DMS114 treated with DMSO at 0.1 percent for 48 hours (cell line): ENCODE measurements around the gene NDOR1.

Experiments used
- DNase-seq: peaks from one replicate; lab custom pipeline; 2025; ENCODE audit not compliant: unreplicated experiment; lab: John Stamatoyannopoulos, UW

NDOR1 gene

DNA sequence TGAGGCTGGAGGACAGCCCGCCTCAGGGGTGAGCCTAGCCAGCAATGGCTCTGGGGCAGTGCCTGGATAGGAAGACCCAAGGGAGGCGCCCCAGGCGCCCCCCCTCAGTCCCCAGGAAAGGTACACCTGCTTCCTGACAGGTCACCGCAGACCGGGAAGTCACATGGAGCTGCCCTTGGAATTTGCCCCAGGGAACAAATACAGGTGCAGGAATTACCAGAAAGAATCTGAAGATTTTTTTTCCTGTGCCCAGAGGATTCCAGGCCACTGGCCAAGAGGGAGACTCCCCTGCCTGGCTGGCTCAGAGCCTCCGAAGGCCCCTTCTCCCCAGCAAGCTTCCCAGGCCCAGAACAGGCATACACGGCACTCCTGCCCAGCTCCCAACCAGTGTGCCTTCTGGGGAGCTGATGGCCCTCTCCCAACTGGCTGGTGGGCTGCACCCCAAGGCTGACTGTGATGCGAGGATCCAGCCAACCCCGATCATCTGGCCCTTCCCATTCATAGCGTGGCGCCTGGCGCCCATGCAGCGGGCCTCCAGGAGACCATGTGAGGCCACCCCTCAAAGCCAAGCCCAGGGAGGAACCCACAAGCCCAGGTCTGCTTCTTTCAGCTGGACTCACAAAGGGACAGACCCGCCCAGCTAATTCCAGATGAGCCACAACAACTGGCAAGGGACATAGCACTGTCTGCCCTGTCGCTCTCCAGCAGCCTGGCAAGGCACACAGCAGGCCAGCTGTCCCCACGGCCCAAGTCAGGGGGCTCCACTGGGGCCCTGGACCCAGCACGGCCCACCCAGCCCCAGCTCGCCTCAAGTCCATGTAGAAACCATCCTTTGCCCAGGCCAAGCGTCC, 7.2 kb upstream of the NDOR1 start:
- no peak for DNase-seq

DNA sequence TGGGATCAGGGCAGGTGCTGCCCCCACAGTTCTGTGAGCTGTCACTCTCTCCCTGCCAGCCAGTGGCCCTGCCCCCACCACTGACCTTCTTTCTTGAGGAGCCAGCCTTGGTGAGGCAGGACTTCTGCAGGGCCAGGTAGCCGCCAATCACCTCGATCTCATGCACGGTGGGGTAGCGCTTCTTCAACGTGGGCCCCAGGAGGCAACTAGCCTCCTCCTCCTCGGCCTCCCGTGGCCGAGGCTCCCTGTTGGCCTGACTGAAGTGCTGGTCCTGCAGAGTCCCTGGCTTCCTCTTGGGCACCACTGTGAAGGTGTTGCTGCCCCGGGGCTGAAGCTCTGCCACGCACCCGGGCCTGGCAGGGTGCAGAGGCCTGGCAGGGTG, 6.6 kb upstream of the NDOR1 start:
- DNase-seq, result no peak

DNA sequence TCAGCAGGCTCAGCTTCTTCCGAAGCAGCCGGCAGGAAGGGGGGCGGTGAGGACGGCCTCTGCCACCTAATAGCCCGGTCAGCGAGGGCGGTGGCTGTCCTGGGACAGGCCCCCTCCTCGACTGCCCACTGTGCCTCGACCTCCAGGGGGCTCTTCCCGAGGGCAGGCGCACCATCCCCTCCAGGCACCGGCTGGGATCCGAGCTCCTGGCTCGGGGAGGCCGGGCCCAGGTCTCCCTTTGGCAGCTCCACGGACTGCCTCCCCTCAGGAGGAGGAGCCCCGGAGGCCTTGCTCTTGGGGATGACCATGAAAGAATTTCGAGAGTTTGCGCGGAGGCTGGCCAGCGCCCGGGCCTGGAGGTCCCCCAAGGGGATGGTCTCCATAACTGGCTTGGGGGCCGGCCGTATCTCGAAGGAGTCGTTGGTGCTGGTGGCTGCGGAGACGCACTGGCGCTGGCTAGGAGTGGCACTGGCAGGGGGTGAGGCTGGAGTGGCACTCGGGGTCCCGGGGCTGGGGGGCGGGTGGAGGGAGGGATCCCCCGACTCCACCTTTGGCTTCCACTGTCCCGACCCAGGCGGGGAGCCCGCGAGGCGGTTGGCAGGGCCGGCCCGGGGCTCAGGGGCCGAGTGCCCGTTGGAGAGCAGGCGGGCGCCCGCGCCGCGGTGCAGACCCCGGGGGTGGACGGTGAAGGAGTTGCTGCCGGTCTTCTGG, 5.9 kb upstream of the NDOR1 start:
- DNase-seq, result no peak

DNA sequence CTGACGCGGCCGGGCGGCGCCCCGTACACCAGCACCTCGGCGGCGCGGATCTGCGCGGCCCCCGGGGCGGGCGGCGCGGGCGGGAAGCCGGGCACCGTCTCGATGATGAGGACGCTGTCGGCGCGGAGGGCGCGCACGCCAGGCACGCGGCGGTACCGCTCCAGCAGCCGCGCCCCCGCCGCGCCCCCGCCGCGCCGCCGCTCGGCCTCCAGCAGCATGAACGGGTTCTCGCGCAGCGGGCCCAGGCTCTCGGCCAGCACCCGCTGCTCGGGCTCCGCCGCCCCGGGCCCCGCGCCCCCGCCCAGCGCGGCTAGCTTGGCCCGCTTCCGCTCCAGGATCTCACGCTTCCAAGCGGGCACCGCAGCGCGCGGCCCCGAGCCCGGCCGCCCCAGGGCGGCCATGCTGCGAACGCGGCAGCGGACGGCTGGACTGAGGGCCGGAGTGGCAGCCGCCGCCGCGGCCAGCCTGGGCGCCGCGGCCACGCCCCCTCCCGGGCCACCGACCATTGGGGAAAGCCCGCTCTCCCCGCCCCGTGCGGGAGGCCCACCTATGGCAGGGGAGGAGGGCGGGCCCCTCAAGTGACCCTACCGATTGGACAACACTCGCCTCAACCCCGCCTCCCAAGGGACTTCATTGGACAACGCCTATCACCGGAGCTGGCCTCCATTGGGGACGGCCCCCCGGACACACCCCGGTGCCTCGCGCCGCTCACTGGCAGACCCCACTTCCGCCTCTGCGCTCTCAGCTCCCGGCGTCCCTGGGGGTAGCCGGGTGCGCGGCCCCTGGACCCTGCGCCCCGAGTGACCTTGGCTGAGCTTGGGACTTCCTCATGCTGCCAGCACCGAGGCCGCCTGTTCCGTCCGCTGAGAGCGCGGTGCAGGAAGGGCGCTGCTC, 4.9 kb upstream of the NDOR1 start, which contains the start of gene TPRN:
Gene TPRN (minus strand): TSS at position 431 of the 894 bp plus-strand sequence. CDS start 30 bp downstream, at position 401.
- peak; percentile 92 for DNase-seq

DNA sequence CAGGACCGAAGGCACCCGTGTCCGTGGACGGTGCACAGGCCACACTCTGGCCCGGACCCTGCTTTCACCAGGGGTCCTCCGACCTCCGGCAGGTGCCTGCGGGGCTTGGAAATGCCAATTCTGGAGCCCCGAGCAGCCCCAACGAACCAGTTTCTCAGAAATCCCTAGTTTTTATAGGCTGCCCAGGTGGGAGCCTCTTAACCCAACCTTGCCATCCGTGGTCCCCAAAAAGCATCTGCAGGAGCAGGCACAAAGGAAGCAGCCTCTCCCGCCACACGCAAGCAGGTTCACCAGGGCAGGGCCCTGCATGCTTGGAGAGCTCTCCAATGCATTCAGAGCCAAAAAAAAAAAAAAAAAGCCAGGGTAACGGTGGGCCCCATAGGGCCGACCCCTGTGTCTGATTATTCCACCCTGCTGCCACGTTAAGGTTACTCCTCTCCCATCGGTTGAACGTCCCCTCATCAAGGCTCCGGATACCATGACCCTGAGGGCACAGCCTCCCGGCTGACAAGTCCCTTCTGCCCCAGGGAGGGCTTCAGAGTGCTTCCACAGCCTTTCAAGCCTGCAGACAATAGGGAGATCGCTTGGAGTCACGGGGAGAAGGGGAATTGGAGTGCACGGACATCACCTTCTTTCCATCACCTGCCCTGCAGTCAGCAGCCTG, 4.2 kb upstream of the NDOR1 start:
- no peak for DNase-seq

DNA sequence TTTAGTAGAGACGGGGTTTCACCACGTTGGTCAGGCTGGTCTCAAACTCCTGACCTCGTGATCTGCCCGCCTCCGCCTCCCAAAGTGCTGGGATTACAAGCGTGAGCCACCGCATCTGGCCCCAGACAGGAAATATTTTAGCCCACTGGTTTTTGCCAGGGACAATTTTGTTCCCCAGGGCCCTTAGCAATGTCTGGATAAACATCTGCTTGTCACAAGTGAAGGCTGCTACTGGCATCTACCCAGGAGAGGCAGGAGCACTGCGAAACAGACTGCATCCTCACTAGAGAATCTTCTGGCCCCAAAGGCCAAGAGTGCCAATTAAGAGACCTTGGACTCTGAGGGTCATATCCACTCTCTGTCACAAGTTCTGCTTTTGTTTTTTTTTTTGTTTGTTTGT, 2.5 kb upstream of the NDOR1 start:
- no peak for DNase-seq

DNA sequence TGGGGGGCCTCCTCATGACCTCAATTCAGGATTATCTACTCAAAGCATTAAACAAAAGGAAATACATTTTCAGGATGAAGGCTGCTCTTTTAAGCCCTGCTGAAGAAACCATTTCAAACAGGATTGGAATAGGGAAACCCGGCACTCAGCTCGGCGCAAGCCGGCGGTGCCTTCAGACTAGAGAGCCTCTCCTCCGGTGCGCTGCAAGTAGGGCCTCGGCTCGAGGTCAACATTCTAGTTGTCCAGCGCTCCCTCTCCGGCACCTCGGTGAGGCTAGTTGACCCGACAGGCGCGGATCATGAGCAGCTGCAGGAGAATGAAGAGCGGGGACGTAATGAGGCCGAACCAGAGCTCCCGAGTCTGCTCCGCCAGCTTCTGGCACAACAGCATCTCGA, 772 bp upstream of the NDOR1 start:
- no peak for DNase-seq

DNA sequence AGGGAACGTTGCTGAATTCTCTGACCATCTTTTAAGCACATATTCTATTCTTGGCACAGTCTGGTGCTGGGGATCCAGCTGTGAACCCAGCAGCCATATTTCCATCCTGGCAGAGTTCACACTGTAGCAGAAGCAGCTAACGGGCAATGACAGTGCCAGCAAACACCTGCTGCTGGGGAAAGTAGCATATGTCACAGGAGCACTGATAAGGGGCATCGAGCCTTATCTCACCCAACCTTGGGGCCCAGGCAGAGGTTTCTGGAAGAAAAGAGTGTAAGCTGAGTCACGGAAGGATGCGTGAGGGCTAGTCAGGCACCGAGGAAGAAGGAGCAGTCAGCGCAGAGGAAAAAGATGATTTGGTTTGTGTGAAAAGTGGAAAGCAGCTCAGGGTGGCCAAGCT, 1.1 kb downstream of the NDOR1 start:
- no peak for DNase-seq

DNA sequence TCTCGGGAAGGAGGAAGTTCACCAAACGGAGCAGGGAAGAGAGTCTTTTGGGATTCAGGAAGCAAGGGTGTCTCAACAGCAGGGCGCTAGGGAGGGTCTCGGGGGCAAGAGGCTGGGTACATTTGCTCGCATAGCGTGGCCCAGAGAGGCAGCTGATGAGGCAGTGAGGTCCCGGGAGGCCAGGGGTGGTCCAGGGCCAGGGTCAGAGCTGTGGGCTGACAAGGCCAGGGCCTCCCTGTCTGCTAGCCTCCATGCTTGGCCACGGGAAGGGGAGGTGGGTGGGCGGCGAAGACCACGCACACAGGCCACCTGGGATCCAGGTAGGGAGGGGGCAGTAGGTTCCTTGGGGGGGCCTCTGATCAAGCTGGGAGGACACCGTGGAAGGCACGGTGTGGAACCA, 6.0 kb downstream of the NDOR1 start:
- no peak for DNase-seq

DNA sequence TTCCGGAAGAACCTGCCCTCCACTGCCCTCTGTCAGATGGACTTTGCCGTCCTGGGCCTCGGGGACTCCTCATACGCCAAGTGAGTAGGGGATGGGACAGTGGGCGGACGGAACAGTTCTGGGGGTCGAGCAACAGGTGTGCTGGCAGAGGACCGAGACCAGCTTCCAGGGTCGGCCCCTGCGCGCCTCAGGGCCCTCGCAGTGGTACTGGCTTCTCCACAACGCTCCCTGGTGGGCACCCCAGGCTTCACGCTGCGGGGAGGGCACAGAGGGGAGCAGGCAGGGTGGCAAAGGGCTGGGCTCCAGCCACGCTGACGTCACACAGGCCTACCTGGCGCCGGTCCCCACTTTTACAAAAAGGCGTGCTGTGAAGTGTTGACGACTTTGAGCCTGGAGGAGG, 7.0 kb downstream of the NDOR1 start:
- no peak for DNase-seq

DNA sequence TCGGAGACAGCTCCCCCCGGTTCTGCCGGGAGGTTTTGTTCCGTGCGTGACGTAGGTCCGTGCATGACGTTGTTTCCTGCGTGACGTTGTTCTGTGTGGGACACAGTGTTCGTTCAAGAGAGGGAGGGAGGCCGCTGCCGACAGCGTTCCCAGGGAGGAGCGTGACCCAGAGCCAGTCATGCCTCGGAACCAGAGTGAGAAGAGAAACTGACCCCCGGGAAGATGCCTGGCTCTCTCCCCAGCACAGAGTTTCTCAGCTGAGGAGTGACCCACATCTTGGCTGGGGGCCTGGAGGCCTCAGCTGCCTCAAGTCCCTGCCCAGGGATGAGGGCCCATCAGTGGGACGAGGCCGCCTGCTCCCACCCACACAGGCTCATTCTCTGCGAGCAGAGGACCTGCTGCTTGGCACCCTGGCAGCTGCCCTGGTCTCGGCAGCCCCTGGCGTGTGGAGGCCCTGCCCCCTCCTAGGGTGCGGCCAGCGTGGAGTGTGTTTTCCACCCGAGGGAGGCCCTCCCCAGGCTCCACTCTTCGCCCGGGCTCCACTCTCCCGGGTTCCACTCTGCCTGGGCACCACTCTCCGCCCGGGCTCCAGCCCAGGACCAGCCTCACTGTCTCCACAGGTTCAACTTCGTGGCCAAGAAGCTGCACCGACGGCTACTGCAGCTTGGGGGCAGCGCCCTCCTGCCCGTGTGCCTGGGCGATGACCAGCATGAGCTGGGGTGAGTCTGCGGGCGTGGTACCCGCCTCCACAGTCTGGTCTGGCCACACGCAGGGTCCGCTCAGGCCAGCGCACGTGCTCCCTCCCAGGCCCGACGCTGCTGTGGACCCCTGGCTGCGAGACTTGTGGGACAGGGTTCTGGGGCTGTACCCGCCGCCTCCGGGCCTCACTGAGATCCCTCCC, 7.9 kb downstream of the NDOR1 start:
- DNase-seq, result no peak

DNA sequence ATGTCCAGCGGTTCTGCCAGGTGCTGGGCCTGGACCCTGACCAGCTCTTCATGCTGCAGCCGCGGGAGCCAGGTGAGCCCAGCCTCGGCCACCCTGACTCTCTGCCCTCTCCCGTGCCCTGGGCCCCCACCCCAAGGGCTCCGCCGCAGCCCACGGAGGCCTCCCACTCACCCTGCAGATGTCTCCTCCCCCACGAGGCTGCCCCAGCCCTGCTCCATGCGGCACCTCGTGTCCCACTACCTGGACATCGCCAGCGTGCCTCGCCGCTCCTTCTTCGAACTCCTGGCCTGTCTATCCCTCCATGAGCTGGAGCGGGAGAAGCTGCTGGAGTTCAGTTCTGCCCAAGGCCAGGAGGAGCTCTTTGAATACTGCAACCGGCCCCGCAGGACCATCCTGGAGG, 9.1 kb downstream of the NDOR1 start:
- DNase-seq, result no peak

DNA sequence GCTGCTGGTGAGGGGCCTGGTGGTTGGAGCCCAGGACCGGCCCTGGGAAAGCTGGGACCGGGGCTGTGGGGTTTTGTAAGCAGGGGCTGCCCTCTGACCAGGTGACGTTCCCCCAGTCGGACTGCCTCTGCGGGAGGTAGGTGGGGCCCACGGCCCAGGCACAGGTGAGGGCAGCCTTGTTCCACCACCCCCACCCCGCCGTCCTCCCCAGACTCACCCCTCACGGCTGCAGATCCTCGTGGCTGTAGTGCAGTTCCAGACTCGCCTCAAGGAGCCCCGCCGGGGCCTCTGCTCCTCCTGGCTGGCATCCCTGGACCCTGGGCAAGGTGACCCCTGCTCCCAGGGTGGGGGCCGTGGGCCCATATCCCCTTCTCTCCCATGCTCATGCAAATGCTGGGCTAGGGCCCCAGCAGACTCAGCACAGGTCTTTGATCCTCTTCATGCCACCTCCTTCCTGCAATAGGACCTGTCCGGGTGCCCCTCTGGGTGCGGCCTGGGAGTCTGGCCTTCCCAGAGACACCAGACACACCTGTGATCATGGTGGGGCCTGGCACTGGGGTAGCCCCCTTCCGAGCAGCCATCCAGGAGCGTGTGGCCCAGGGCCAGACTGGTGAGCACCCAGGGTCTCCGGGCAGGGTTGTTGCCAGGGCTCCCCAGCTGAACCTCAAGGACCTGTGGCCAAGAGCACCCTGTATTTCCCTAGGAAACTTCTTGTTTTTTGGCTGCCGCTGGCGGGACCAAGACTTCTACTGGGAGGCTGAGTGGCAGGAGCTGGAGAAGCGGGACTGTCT, 9.9 kb downstream of the NDOR1 start:
- no peak for DNase-seq

DNA sequence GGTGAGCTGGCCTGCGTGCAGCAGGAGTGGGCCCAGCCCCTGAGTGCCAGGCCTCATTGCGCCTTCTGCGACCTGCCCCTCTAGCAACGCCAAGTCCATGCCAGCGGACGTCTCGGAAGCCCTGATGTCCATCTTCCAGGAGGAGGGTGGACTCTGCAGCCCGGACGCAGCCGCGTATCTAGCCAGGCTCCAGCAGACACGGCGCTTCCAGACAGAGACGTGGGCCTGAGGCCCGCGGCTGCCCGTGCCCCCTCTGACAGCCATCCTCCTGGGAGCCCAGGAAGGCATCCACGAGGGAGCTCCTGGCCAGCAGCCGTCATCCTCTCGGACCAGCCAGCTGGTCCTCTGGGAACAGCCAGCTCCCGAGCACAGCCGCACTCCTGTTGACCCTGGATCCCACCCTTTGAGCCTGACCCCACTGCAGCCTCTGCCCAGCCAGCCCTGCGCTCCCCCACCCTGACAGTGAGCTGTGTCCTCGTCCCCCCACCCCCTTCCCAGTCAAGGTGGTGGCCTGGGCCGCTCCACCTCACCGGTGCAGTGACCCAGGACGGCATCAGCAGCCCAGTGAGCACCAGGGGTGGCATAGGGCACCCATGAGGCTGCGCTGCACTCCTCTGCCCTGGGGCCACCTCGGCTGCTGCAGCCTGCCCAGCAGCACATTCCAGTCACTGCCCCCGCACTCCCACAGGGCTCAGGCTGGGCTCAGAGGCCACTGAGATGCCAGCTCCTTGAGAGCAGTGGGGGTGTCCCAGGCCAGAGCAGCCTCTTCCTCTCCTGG, 10.9 kb downstream of the NDOR1 start:
- DNase-seq, result no peak

DNA sequence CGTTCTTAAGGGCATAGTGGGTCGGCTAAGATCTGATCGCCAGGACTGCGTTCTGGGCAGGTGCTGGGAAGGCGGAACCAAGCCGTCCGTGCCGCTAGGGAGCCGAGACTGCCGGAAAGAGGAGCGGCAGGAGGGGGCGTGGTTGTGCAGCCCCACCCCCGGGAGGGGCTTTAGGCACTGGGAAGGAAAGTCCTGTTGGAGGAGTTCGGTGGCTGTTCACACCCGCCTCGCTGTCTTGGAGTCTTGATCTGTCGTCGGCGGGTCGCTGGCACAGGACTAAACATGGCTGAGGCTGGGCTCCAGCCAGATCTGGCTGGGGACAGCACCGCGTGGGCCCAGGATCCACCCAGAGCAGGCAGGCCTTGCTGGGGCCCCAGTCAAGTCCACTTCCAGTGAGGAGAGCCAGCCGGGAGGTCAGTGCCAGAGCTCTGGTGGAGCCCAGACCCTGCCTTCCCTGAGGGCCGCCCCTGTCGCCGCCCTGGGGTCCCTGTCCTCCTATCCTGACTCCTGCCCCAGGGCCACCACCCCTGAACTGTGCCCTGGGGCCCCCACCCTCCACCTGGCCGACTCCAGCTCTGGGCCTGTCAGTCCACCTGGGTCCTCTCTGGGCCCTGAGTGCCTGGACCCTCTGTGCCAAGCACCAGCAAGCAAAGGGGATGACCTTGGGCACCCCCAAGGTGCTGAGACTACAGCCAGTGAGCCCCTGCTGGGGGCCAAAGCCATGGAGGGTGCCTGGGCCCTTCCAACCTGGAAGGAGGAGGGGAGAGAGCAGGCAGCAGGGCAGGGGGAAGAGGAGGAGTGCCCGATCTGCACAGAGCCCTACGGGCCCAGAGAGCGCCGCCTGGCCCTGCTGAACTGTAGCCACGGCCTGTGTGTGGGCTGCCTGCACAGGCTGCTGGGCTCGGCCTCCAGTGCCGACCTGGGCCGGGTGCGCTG, 12.0 kb downstream of the NDOR1 start:
- DNase-seq, result no peak

DNA sequence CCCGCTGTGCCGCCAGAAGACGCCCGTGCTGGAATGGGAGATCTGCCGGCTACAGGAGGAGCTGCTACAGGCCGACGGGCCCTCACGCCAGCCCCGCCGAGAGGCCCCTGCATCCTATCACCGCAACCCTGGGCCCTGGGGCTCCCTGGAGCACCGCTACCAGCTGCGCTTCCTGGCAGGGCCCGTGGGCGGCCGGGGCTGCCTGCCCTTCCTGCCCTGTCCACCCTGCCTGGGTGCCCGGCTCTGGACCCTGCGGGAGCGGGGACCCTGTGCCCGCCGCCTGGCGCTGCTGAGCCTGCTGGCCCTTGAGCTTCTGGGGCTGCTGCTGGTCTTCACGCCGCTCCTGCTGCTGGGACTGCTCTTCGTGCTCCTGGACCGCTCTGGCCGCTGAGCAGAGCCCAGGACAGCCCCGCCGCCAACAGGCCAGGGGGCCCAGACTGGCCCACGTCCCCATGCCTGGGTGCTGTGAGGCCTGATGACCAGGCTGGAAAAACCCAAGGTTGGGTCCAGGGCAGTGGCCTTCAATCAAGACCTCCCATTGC, 12.8 kb downstream of the NDOR1 start:
- DNase-seq, result no peak

DNA sequence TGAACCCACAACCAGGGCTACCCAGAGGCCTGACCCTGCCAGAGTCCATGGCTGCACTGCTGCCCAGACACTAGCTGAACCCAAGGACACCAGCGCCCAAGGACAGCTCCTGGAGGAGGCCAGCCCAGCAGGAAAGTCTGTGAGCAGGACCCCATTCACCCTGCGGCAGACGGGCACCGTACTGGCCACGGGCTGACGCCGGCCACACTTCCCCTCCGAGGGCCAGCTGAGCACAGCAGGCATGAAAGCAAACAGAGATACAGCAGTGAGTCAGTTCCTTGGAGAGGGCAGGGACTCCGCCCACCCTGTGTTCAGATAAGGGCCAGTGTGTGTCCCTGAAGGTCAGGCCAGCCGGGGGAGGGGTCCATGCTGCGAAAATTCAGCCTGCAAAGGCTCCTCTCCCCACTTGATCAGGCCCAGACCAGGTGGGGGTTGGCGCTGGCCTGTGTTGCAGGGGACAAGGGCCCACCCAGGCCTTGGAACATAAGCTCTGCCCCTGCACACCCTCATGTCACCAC, 13.3 kb downstream of the NDOR1 start:
- DNase-seq, result no peak
